ENCODE measurements around the gene HRC.

DNA sequence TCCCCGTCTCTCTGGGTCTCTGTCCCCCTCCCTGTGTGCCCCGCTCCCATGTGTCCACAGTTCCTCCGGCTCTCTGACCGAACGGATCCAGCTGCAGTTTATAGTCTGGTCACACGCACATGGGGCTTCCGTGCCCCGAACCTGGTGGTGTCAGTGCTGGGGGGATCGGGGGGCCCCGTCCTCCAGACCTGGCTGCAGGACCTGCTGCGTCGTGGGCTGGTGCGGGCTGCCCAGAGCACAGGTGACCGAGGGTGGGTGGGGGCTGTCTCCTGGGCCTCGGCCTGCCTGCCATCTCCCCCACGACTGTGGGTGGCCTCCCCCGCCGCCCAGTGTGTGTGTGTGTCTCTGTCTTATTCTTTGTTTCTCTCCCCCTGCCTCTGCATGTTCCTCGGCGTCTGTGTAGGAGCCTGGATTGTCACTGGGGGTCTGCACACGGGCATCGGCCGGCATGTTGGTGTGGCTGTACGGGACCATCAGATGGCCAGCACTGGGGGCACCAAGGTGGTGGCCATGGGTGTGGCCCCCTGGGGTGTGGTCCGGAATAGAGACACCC is 12.7 kb upstream of the HRC start:
- TF ChIP-seq, protein P1, sequence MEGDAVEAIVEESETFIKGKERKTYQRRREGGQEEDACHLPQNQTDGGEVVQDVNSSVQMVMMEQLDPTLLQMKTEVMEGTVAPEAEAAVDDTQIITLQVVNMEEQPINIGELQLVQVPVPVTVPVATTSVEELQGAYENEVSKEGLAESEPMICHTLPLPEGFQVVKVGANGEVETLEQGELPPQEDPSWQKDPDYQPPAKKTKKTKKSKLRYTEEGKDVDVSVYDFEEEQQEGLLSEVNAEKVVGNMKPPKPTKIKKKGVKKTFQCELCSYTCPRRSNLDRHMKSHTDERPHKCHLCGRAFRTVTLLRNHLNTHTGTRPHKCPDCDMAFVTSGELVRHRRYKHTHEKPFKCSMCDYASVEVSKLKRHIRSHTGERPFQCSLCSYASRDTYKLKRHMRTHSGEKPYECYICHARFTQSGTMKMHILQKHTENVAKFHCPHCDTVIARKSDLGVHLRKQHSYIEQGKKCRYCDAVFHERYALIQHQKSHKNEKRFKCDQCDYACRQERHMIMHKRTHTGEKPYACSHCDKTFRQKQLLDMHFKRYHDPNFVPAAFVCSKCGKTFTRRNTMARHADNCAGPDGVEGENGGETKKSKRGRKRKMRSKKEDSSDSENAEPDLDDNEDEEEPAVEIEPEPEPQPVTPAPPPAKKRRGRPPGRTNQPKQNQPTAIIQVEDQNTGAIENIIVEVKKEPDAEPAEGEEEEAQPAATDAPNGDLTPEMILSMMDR (conservative IDR thresholded peaks at IDR 0.05): no peak
- TF ChIP-seq EZH2 (IDR thresholded peaks at IDR 0.05; ENCODE audit: low read depth): no peak
